Stomach smooth muscle (tissue), 2 donors: Measurements from ENCODE around the gene KCND2.
"Not testable (repeated sequence)": the region's sequence is repeated elsewhere in the genome, so short reads cannot be mapped to it uniquely, and the experiment has no call there.

Experiments
- H3K27ac ChIP-seq: one replicate; pipeline ENCODE4 v1.7.0; 2013; ENCODE audit warnings: mild to moderate bottlenecking, low read length, inconsistent platforms
- H3K27me3 ChIP-seq, 2 donors: one replicate each; pipeline ENCODE4 v1.7.0; 2013; ENCODE audit warnings: low read length in 2 of 2; ENCODE audit not compliant: insufficient read depth in 2 of 2, control insufficient read depth in 1 of 2
- H3K36me3 ChIP-seq, 2 donors: one replicate each; pipeline ENCODE4 v1.7.0; 2013; ENCODE audit warnings: low read length in 2 of 2; ENCODE audit not compliant: control insufficient read depth in 2 of 2, insufficient read depth in 2 of 2
- H3K4me1 ChIP-seq: one replicate; pipeline ENCODE4 v1.7.0; 2013; ENCODE audit warnings: low read length; ENCODE audit not compliant: control insufficient read depth, insufficient read depth
- H3K4me3 ChIP-seq, 2 donors: one replicate each; pipeline ENCODE4 v1.7.0; 2013; ENCODE audit warnings: low read length in 2 of 2
- H3K9ac ChIP-seq, 2 donors: one replicate each; pipeline ENCODE4 v1.7.0; 2013; ENCODE audit warnings: low read length in 2 of 2, mild to moderate bottlenecking in 1 of 2
- H3K9me3 ChIP-seq, 2 donors: one replicate each; pipeline ENCODE4 v1.7.0; 2013; ENCODE audit warnings: low read length in 2 of 2; ENCODE audit not compliant: control insufficient read depth in 2 of 2
- donor health status: healthy.
- donor health status: Pancreatic carcinoma.

The KCND2 gene

DNA sequence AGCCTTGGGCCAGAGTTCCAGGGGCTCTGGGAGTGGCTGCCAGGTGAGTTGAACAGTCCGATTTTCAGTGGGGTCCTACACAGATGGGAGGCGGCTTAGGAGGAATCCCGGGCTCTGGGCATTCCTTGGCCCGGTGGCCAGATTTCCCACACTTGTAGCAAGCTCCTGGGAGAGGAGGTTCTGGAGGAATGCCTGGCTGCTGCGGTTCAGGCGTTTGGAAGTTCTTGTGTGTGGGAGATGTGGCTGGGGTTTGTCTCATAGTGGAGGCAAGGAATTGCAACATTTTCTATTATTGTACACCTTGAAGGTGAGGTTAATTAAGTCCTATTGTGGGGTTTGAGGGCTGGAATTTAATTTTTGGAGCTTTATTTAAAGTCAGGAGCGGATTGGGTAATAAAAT, 507.5 kb downstream of the KCND2 start:
- H3K36me3 ChIP-seq, H3K9me3 ChIP-seq, H3K27ac ChIP-seq, H3K4me3 ChIP-seq, H3K4me1 ChIP-seq, H3K27me3 ChIP-seq, H3K9ac ChIP-seq: not testable (repeated sequence)

DNA sequence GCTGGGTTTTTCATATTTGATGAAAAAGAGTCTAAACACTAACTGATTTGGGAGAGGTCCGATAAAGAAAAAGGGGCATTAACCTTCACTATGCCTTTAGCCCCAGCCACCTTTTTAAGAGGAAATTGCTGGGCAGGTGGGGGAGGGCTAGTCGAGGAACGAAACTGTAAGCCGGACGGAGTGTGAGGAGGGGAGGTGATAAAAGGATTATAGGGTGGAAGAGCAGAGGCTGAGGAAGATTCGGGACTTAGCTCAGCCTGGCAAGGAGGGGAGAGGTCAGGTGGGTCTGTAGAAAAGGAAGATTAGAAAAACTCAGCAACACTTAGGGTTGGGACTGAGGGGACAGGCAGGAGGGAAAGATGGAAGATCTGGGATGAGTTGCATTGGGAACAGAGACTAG, 508.0 kb downstream of the KCND2 start:
- no peak overlapping the region for H3K27ac ChIP-seq
- no peak overlapping the region for H3K4me3 ChIP-seq
- H3K4me1 ChIP-seq: no peaks in the 10 kb centered on the region
- H3K9ac ChIP-seq: no peak overlapping the region
- no peaks in the 10 kb centered on the region for H3K9me3 ChIP-seq
- no peaks in the 10 kb centered on the region for H3K27me3 ChIP-seq
- no peaks in the 10 kb centered on the region for H3K36me3 ChIP-seq

DNA sequence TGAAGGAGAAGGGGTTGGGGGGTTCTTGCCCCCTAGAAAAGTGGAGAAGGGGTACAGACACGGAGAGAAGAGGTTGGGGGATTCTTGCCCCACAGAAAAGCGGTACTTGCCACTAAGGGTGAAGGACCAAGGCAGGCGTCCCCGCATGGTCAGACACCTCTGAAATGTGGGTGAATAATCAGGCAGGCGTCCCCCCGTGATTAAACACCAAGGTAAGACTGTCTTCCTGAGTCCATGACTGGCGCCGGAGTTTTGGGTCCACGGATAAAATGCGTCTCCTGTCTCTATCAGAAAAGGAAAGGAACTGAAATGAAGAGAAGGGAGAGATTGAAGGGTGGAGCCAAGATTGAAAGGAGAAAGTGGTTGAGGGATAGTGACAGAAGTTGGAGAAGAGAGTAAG, 508.9 kb downstream of the KCND2 start:
- not testable (repeated sequence) for H3K27me3 ChIP-seq, H3K9me3 ChIP-seq, H3K9ac ChIP-seq, H3K36me3 ChIP-seq, H3K4me3 ChIP-seq, H3K27ac ChIP-seq, H3K4me1 ChIP-seq

DNA sequence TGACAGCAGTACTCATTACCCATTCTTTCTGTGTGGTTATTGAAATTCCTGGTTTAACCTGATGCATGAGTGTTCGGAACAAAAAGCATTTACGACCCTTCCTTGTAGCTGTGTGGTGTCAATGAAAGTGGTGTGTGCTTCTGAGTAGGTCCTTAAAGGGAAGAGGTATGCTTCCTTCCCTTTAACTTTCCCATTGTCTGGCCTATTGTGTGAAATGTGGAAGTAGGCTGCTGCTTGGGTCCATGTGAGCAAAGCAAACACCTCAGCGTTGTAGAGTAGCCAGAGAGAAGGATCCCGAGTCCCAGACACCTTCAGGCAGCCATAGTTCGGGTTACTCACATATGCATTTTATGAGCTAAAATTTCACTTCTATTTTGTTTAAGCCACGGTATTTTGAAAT, 510.3 kb downstream of the KCND2 start:
- H3K4me3 ChIP-seq: no peak overlapping the region
- H3K4me1 ChIP-seq: no peaks in the 10 kb centered on the region
- H3K9ac ChIP-seq: no peak overlapping the region
- no peaks in the 10 kb centered on the region for H3K36me3 ChIP-seq
- no peaks in the 10 kb centered on the region for H3K27me3 ChIP-seq
- no peaks in the 10 kb centered on the region for H3K9me3 ChIP-seq
- no peak overlapping the region for H3K27ac ChIP-seq

DNA sequence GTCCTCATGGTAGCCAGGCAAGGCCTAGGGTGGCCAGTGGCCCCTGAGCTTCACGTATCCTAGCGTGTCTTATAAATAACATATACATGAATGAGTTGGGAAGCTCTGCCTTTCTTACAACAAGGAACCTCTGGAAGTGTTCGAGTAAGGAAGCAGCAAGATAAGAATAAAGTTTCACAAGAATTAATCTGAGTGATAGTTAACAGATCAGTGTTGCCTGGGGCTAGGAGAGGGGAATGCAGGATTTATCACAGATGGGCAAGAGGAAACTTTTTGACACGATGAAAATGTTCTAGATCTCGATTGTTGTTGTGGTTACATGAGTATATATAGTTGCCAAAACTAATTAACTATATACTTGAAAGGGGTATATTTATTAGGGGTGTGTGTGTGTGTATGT, 510.7 kb downstream of the KCND2 start:
- H3K27me3 ChIP-seq: no peaks in the 10 kb centered on the region
- H3K9ac ChIP-seq: no peak overlapping the region
- H3K4me3 ChIP-seq: no peak overlapping the region
- no peaks in the 10 kb centered on the region for H3K4me1 ChIP-seq
- H3K9me3 ChIP-seq: no peaks in the 10 kb centered on the region
- no peak overlapping the region for H3K27ac ChIP-seq
- no peaks in the 10 kb centered on the region for H3K36me3 ChIP-seq

DNA sequence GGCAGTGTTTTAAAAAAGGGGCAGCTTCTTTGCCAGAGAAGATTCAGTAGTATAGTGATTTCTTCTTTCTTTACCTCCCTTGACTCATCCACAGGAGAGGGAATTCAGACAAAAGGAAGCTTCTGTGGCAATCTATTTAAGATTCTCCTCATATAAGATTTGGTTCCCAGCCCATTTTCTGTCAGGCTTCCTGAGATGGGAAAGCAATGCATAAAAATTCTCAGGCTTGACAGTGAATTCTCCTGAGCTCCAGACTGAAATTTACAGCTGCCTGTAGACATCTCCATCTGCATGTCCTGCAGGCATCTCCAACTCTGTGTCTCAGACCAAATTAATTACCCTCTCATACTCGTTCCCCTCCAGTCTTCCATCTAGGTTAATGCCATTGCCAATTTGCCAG, 512.1 kb downstream of the KCND2 start:
- no peaks in the 10 kb centered on the region for H3K4me1 ChIP-seq
- H3K4me3 ChIP-seq: no peak overlapping the region
- H3K27me3 ChIP-seq: no peaks in the 10 kb centered on the region
- no peaks in the 10 kb centered on the region for H3K9me3 ChIP-seq
- H3K36me3 ChIP-seq: no peaks in the 10 kb centered on the region
- no peak overlapping the region for H3K9ac ChIP-seq
- H3K27ac ChIP-seq: no peak overlapping the region

DNA sequence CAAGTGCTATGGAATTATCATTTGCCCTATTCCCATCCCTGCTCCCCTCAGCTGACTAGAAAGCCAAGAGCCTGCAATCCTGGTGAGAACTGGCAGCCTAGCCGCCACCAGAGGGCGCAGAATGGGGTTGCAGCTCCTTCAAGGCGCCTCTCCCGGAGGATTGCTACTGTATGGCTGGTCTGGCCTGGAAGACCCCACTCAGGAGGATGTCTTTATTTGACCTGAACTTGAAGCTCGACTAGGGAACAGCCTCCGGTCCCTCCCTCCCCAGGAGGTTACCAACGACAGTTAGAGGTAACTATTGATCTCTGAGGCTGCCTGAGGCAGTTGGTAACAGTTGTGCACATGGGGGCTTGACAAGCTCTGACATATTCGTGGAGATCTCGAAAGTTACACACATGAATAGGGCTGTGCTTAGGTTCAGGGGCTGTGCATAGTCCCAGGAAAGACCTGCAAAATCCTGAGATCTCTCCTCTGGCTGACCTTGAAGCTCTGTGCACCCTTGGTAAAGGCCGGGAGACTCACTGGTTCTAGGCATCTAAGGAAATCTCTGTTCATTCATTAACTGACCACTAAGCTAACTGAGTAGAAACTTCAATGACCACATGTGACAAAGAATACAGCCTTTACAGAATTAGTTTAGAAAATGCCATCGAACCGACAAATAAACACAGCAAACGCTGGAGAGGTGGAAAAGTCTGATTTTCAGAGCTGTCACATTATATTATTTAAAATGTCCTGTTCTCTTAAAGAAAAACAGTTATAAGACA, 519.3 kb downstream of the KCND2 start:
- no peak overlapping the region for H3K9ac ChIP-seq
- H3K27me3 ChIP-seq: no peaks in the 10 kb centered on the region
- H3K27ac ChIP-seq: no peak overlapping the region
- H3K4me3 ChIP-seq: no peak overlapping the region
- H3K36me3 ChIP-seq: no peaks in the 10 kb centered on the region
- peaks cover 0 to 3% of the 10 kb centered on the region in 2 donors for H3K9me3 ChIP-seq
- no peaks in the 10 kb centered on the region for H3K4me1 ChIP-seq

DNA sequence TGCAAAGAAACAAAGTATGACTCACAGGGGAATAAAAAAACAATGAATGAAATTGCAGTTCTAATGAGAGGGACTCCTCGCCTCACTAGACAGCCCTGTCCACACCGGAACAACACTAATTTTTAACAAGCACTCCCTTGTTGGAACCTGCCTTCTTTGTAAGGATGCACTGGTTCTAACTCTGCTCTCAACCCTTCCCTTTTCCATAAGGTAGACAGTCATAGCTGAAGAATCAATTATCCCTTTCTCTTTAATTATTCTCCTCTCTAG, 519.8 kb downstream of the KCND2 start:
- Histone ChIP-seq H3K36me3 (no peaks in the 10 kb centered on the region), H3K27ac (no peak overlapping the region), H3K4me1 (no peaks in the 10 kb centered on the region), H3K9me3 (peaks cover 0 to 3% of the 10 kb centered on the region in 2 donors), H3K9ac (no peak overlapping the region), H3K4me3 (no peak overlapping the region), H3K27me3 (no peaks in the 10 kb centered on the region)

DNA sequence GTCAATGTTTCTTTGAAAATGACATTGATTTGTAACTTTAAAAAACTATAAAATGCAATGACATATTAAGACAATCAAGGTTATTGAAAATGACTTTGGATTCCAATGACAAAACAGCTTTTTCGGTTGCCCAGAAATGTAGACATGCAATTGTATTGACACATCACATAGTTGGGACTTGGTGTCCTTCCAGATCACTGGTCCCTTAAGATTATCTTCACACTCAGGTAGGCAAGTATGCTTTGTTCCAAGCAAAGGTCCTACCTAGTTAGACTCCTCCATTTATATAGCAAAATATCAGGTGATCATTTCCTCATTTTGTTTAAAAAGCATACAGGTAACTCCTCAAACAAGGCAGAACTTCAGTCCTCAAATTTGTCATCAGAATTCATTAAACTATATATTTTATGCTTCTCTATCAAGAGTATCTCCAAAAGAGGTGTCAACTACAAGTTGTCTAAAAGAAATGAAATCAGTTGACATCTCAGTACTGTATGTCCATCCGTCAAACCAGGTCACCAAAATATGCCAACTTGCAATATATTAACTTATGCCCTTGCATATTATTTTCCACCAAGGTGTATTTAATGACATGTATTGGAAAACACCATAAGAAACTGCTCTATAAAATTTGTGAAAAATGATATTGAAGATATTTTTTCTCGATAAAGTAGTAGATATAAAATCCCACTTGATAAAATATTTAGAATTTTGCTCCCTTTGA, 520.4 kb downstream of the KCND2 start:
- H3K4me3 ChIP-seq: no peak overlapping the region
- H3K9ac ChIP-seq: no peak overlapping the region

DNA sequence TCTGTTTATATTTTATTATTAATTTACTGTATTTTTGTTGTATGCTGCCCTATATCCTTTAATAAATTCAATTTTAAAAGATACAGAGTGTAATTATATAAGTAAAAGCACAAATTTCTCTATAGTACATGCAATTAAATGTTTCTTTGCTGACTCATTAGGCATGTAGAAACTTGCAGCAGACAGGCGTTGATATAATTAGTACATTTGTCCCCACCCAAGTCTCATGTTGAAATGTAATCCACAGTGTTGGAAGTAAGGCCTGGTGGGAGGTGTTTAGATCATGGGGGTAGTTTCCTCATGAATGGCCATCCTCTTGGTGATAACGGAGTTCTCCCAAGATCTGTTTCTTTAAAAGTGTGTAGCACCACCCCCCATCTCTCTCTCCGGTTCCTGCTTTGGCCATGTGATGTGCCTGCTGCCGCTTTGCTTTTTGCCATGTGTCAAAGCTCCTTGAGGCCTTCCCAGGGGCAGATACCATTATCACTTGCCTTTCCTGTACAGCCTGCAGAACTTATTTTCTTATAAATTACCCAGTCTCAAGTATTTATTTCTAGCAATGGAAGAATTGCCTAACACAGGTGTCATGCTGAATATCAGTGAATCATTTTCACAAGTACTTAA, 521.2 kb downstream of the KCND2 start:
- Histone ChIP-seq H3K36me3 (no peaks in the 10 kb centered on the region), H3K4me3 (no peak overlapping the region), H3K27me3 (no peaks in the 10 kb centered on the region), H3K27ac (no peak overlapping the region), H3K9me3 (peaks cover 0 to 3% of the 10 kb centered on the region in 2 donors), H3K9ac (no peak overlapping the region), H3K4me1 (no peaks in the 10 kb centered on the region)

More for the DNA sequence above, 520.4 kb downstream of the KCND2 start:
- H3K36me3 ChIP-seq: no peaks in the 10 kb centered on the region
- no peaks in the 10 kb centered on the region for H3K27me3 ChIP-seq
- no peaks in the 10 kb centered on the region for H3K4me1 ChIP-seq
- peaks cover 0 to 3% of the 10 kb centered on the region in 2 donors for H3K9me3 ChIP-seq
- no peak overlapping the region for H3K27ac ChIP-seq
